Melanocyte of skin (primary cell): ENCODE data around the gene ASF1A. TPM values are rescaled to one million over a fixed set of nuclear protein-coding genes. Genes with fewer than 3 reads are reported as not detected.

Source experiments
- total RNA-seq, 2 donors: library from RNA; depleted of rRNA; stranded (reverse); fragments of >200 nt; gene quantifications; 2 replicates each; pipeline ENCODE4 v1.2.3, GENCODE V29; 2012

The ASF1A gene
- 10 to 100 TPM; 15.1 to 42.3 TPM for total RNA-seq

DNA sequence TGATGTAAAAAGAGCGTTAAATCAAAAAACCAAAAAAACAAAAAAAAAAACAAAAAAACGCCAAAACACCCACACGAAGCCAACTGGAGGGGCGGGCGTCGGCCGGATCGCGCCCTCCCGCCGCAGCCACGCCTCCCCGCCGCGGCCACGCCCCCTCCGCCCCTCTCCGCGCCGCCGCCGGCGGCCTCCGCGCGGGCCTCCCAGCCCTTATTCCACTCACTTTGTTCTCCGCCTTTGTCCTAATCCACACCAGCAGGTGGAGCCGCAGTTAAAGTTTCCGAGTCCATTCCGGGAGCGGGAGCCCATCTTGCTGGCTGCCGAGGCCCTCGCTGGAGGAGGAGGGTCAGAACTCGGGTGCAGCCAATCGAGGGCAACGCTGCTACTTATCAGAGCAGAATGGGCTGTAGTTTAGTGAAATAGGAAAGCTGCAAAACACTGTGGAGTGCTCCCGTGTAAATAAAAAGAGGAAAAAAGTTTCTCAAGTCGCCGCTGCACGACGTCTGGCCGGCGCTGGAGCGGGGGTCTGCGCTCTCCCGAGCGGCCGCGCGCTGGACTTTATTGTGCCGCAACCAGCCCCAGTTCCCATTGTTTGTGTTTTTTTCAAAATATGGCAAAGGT, at the start of gene ASF1A:
Gene ASF1A, plus strand, starts transcription at position 346 of the 618 bp plus-strand sequence. Its CDS starts 262 bp downstream, at position 608.

DNA sequence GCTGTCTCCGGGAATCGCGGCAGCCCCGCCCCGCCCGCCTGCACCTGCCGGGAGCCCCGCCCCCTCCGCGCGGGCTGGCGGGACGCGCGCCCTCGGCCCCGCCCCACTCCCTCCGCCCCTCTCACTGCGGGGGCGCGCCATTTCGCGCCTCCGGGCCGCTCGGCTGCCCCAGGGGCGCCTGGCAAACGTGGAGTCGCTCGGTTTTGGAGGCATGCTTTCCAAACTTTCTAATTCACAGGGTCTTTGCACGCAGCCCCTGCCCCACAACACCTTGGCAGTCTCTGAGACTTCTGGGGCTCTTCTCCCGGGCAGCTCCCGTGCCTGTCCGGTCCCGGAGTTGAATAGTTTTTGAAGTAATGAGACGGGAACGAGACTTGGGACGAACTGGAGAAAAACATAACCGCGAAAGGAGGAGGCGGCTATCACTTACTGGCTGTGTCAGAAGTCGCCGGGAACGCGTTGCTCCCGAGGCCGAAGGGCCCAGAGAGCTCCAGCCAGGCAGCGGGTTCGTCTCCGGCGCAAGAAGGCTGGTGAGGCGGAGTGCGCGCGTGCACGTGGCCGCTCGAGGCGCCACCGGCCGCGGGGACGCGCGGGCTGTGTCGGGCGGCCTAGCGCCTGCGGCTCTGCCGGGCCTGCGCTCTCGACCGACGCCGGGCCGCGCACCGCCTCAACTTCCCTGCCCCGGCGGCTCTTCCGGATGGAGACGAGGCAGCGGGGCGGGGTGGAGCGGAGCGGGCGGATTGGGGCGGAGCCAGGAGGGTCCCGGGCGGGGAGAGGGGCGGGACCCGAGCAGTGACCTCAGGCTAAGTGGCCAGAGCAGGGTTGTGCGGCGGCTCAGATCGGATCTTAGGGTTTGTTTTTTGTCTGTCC, 40.7 kb downstream of the ASF1A start, which contains the start of gene MCM9:
Gene MCM9, minus strand, starts transcription at position 699 of the 870 bp plus-strand sequence. CDS start 3,436 bp downstream, outside the sequence.

Other genes starting within 250 kb of the ASF1A start
- 1 to 10 TPM; 9.3 to 9.7 TPM for gene CEP85L, start 242.6 kb upstream of the ASF1A start, total RNA-seq
- 10 to 100 TPM; 12.7 to 15.3 TPM for gene MCM9, start 41.0 kb downstream of the ASF1A start, total RNA-seq
- 1 to 10 TPM in 1 of 2 donors, under 1 TPM in 1; 0.33 to 1.4 TPM for gene FAM184A, start 184.5 kb downstream of the ASF1A start, total RNA-seq